DMS79 (cell line): Measurements from ENCODE around the gene GPR26.
"Not testable (repeated sequence)": the region's sequence is repeated elsewhere in the genome, so short reads cannot be mapped to it uniquely, and the experiment has no call there.

ENCODE experiments used
- DNase-seq: peaks from one replicate; lab custom pipeline; 2025; lab: John Stamatoyannopoulos, UW

The GPR26 gene

GRCh38 chr10:123706236-123706635 lies 40.1 kb downstream of the GPR26 start:
- no peak for DNase-seq

DNA sequence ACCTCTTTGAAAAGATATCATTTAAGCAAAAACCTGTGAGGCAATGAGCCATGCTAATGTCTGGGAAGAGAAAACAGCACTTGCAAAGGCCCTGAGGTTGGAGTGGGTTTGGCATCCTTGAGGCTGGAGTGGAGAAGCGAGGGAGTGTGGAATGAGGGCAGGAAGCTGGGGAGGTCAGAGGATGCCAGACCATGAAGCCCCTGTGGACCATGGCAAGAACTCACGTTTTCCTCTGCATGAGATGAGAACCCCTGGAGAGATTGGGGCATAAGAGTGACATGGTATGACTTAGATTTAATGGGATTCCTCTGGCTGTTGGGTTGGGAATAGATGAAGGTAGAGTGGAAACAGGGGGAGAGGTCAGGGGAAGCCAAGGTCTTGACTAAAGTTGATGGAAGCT lies 49.4 kb downstream of the GPR26 start:
- no peak for DNase-seq

- no peak for DNase-seq
Measured at GRCh38 chr10:123717336-123717735, 51.2 kb downstream of the GPR26 start.

DNA sequence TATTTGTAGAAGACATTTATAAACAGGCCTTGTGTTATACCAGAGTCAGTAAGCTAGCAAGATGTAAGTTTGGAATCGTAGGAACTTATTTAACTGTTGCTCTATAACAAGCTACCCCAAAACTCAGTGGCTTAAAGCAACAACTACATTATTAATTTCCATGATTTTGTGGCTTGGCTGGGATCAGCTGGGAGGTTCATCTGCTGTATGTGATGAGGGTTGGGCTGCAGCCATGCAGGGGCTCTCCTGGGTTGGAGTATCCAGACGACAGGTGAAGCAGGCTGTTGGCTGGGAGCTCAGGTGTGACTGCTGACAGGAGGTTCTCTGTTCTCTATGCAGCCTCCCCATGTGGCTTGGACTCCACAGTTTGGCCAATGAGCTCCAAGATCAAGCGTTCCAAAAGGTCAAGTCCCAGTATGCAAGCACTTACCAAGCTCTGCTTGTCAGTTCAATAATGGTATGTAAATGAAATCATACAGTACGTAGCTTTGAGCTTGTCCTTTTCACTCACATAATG lies 52.4 kb downstream of the GPR26 start:
- no peak for DNase-seq

DNA sequence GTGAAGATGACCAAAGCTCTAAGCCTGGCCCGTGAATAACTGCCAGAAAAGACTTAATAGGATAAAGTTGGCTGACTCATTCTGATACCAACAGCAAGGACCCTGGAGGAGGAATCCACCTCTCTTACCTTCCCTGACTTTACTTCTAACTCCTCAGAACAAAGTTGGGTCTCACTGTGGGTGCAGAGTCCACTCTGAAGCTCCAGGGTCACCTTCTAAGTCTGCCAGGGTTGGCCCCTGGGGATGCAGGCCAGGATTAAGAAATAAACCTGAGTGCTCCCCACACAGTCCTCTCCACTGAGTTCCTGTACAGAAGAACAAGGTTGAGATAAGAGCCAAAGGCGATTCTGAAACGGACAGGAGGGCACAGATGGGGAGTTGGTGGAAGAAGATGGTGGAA lies 54.4 kb downstream of the GPR26 start:
- no peak for DNase-seq

GRCh38 chr10:123721441-123722049 lies 55.4 kb downstream of the GPR26 start:
- DNase-seq, result no peak

DNA sequence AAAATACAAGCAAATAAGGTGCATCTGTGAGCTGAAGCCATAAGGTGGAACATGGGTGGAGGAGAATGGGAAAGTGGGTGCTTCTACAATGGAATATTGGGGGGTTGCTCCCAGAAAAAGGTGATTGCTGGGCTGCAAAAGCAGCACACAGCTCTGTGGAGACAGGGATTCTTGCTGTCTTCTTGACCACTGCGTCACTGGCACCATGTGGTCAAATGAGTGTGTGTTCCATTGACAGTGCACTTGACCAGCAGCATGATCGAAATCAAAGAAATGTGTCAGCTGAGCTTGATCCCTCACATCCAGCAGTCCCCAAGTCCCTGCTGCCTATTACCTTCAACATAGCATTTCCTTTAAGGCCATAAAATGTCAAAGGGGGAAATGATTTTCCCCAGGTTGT lies 56.2 kb downstream of the GPR26 start:
- DNase-seq, result no peak

- no peak for DNase-seq
Measured at GRCh38 chr10:123724747-123725146, 58.6 kb downstream of the GPR26 start.

GRCh38 chr10:123726381-123726780 lies 60.2 kb downstream of the GPR26 start:
- DNase-seq, result no peak

DNA sequence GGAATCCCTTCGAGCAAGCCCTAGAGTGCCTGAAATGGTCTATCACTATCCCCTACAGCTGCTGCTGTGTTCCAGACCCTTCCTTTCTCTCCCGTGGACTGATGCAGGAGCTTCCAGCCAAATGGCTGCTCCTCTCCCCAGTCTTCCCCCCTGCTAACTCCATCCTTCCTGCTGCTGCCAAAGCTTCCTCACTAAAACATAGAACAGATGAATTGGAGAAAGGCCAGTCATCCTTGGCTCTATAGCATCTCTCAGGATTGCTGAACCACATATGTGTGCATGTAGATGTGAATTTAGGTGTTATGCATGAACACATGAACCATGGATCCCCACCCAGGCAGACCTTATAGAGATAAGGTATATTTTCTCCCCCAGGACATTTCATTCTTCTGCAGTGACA lies 60.7 kb downstream of the GPR26 start:
- no peak for DNase-seq

- no peak for DNase-seq
Measured at GRCh38 chr10:123729523-123729922, 63.4 kb downstream of the GPR26 start.

DNA sequence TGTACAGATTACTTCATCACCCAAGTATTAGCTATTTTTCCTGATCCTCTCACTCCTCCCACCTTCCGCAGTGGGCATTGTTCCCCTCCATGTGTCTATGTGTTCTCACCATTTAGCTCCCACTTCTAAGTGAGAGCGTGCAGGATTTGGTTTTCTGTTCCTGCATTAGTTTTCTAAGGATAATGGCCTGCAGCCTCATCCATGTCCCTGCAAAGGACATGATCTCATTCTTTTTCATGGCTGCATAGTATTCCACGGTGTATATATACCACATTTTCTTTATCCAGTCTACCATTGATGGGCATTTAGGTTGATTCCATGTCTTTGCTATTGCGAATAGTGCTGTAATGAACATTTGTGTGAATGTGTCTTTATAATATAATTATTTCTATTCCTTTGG lies 70.8 kb downstream of the GPR26 start:
- not testable (repeated sequence) for DNase-seq

GRCh38 chr10:123741146-123741545 lies 75.0 kb downstream of the GPR26 start:
- no peak for DNase-seq

DNA sequence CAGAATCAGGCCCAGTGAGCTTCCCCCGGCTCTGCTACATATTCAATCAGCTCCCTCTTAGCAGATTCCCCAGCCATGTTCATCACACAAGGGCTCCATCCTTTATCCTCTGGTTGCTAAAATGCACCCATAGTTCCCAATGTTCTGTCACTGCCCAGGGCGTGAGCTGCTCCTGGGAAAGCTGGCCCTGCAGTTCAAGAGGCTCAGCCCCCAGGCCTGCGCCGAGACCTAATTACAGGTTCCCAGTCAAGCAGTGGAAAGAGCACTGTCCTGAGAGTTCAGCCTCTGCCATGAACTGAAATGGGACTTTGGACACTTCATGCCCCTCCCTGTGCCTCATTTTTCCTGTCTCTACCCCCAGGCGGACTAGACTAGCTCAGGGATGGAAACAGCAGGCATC lies 75.6 kb downstream of the GPR26 start:
- DNase-seq, result no peak

GRCh38 chr10:123742751-123743440 lies 76.7 kb downstream of the GPR26 start:
- DNase-seq, result no peak

DNA sequence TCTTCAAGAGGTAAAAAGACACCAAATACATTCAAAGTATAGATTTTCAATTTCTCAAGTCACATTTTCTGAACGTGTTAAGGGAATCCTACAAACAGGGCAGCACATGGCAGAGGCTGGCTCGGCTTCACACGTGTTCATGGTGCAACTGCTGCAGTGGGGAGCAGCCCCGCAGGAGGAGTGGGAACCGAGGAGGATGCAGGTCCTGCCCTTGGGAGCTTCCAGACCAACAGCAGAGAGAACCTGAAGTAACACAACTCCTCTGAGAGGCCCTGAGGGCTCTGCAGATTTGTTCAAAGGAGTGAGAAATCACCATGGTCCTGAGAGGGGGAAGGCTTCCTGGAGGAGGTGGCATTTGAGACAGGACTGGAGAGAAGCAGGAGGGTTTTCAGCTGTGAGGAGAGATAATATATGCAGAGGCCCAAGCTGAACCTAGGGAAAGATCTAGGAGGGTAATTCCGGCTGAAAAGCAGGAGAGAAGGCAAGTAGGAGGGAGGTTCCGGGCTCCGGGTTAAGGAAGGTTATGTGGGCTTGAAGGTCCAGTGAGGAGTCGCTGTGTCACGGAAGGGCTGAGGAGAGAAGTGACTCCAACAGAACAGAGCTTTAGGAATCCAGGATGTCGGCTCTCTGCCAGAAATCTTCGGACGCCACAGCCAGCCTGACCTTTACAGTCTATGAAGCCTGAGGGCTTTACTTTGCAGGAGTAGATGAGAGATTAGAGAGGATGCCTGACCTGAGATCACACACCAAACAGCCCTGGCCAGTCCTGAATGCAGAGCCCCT lies 77.5 kb downstream of the GPR26 start:
- no peak for DNase-seq

DNA sequence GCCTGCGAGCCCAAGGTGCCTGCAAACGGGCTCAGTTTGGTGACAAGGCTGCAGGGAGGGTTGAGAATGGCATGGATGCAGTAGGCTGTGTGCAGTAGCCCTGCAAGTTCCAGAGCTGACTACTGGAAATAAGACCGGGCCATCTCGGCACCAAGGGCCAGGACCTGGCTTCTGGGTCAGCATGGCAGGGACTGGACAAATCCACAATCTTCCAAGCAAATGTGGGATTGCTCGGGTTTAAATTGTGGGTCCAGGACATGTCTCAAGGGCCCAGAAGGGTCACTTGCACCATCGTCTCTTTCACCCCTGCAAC lies 78.0 kb downstream of the GPR26 start:
- no peak for DNase-seq
